BE2C (cell line): Measurements from ENCODE around the gene IDUA.

Experiments
- DNase-seq: peaks from one replicate; pipeline ENCODE4 v3.0.0-alpha.2; 2020
- H3K27me3 ChIP-seq: fragments of 250-450 bp; sonication (Bioruptor Pico); 2 replicates; pipeline ENCODE4 v1.5.1; 2020; ENCODE audit warnings: mild to moderate bottlenecking
- H3K36me3 ChIP-seq: fragments of 250-450 bp; sonication (Bioruptor Pico); 2 replicates; pipeline ENCODE4 v1.5.1; 2020; ENCODE audit warnings: mild to moderate bottlenecking
- H3K4me1 ChIP-seq: fragments of 250-450 bp; sonication (Bioruptor Pico); 2 replicates; pipeline ENCODE4 v1.5.1; 2020
- H3K4me3 ChIP-seq: 2 replicates; pipeline ENCODE4 v1.5.1; 2011; ENCODE audit warnings: low read depth, low read length
- H3K9me3 ChIP-seq: fragments of 250-450 bp; sonication (Bioruptor Pico); 2 replicates; pipeline ENCODE4 v1.5.1; 2020
- CTCF ChIP-seq: IDR thresholded peaks from 2 replicates; pipeline ENCODE4 v1.5.1; 2012; ENCODE audit warnings: mild to moderate bottlenecking, low read depth, low read length

IDUA gene

GRCh38 chr4:962231-963208, 24.3 kb upstream of the IDUA start:
- Histone ChIP-seq H3K36me3 (no peaks in the 10 kb centered on the region), H3K27me3 (peaks cover 66% of the 10 kb centered on the region), H3K4me1 (peaks cover 2% of the 10 kb centered on the region), H3K9me3 (no peaks in the 10 kb centered on the region), H3K4me3 (no peak overlapping the region)
- peak; percentile 59 for DNase-seq
- peak; percentile 39 for TF ChIP-seq CTCF

GRCh38 chr4:963276-964225, 23.3 kb upstream of the IDUA start:
- Histone ChIP-seq H3K27me3 (peaks cover 74% of the 10 kb centered on the region), H3K9me3 (no peaks in the 10 kb centered on the region), H3K36me3 (no peaks in the 10 kb centered on the region), H3K4me3 (no peak overlapping the region), H3K4me1 (peaks cover 2% of the 10 kb centered on the region)
- no peak for TF ChIP-seq CTCF
- no peak for DNase-seq

GRCh38 chr4:964346-965025, 22.4 kb upstream of the IDUA start:
- H3K4me3 ChIP-seq: no peak overlapping the region
- no peak for TF ChIP-seq CTCF
- H3K9me3 ChIP-seq: no peaks in the 10 kb centered on the region
- no peak for DNase-seq
- H3K36me3 ChIP-seq: no peaks in the 10 kb centered on the region
- peaks cover 82% of the 10 kb centered on the region for H3K27me3 ChIP-seq
- peaks cover 2% of the 10 kb centered on the region for H3K4me1 ChIP-seq

- TF ChIP-seq CTCF: no peak
- H3K27me3 ChIP-seq: peaks cover 85% of the 10 kb centered on the region
- H3K9me3 ChIP-seq: no peaks in the 10 kb centered on the region
- peaks cover 2% of the 10 kb centered on the region for H3K4me1 ChIP-seq
- H3K36me3 ChIP-seq: no peaks in the 10 kb centered on the region
- DNase-seq: no peak
- H3K4me3 ChIP-seq: no peak overlapping the region
These were observed 21.6 kb upstream of the IDUA start for GRCh38 chr4:965048-965765.

GRCh38 chr4:965766-966134, 21.1 kb upstream of the IDUA start:
- no peak for DNase-seq
- TF ChIP-seq CTCF: no peak
- Histone ChIP-seq H3K36me3 (no peaks in the 10 kb centered on the region), H3K4me1 (peaks cover 2% of the 10 kb centered on the region), H3K4me3 (no peak overlapping the region), H3K27me3 (peaks cover 85% of the 10 kb centered on the region), H3K9me3 (no peaks in the 10 kb centered on the region)
